NCI-H2227 (cell line): ENCODE data around the gene ST6GAL2.

Experiments used
- DNase-seq: peaks from one replicate; lab custom pipeline; 2025; ENCODE audit not compliant: unreplicated experiment; lab: John Stamatoyannopoulos, UW

The ST6GAL2 gene

GRCh38 chr2:106830191-106830590 is 55.8 kb downstream of the ST6GAL2 start:
- DNase-seq = no peak

- DNase-seq = no peak
Measured at GRCh38 chr2:106828119-106828518, 57.8 kb downstream of the ST6GAL2 start.

- DNase-seq = no peak
Measured at GRCh38 chr2:106827158-106827557, 58.8 kb downstream of the ST6GAL2 start.

- DNase-seq = no peak
Measured at GRCh38 chr2:106825161-106825560, 60.8 kb downstream of the ST6GAL2 start.

- no peak for DNase-seq
Measured at GRCh38 chr2:106816974-106817373, 69.0 kb downstream of the ST6GAL2 start.

- no peak for DNase-seq
Measured at GRCh38 chr2:106812841-106813240, 73.1 kb downstream of the ST6GAL2 start.

GRCh38 chr2:106812383-106812782 is 73.6 kb downstream of the ST6GAL2 start:
- no peak for DNase-seq

- no peak for DNase-seq
Measured at GRCh38 chr2:106805716-106806115, 80.3 kb downstream of the ST6GAL2 start.

GRCh38 chr2:106804161-106804560 is 81.8 kb downstream of the ST6GAL2 start:
- DNase-seq = no peak

GRCh38 chr2:106800976-106801655 is 84.9 kb downstream of the ST6GAL2 start:
- no peak for DNase-seq

GRCh38 chr2:106800180-106800579 is 85.8 kb downstream of the ST6GAL2 start:
- DNase-seq = no peak

- no peak for DNase-seq
Measured at GRCh38 chr2:106798826-106799552, 87.0 kb downstream of the ST6GAL2 start.

GRCh38 chr2:106797494-106797893 is 88.5 kb downstream of the ST6GAL2 start:
- no peak for DNase-seq

- DNase-seq = no peak
Measured at GRCh38 chr2:106792671-106793070, 93.3 kb downstream of the ST6GAL2 start.

- no peak for DNase-seq
Measured at GRCh38 chr2:106789185-106789584, 96.8 kb downstream of the ST6GAL2 start.

GRCh38 chr2:106782681-106783080 is 103.3 kb downstream of the ST6GAL2 start:
- DNase-seq = no peak

GRCh38 chr2:106781196-106781595 is 104.8 kb downstream of the ST6GAL2 start:
- DNase-seq = no peak

GRCh38 chr2:106771811-106772210 is 114.2 kb downstream of the ST6GAL2 start:
- DNase-seq = no peak

- no peak for DNase-seq
Measured at GRCh38 chr2:106770986-106771385, 115.0 kb downstream of the ST6GAL2 start.

- DNase-seq = no peak
Measured at GRCh38 chr2:106764614-106765013, 121.4 kb downstream of the ST6GAL2 start.

- no peak for DNase-seq
Measured at GRCh38 chr2:106759966-106760365, 126.0 kb downstream of the ST6GAL2 start.

- no peak for DNase-seq
Measured at GRCh38 chr2:106758901-106759497, 127.0 kb downstream of the ST6GAL2 start.
